ENCODE data around the gene ARID5B. TPM values are rescaled to one million over a fixed set of nuclear protein-coding genes. Genes with fewer than 3 reads are reported as not detected.

The ARID5B gene
- total RNA-seq, 1 experiment from 2014 or later: 0.04 TPM

GRCh38 chr10:62000037-62000603, 98.6 kb downstream of the ARID5B start:
- no CpG with 5 or more reads among the region's 20 CpGs for WGBS (ENCODE audit: extremely low coverage, insufficient read length, low lambda C conversion rate)
- H4K20me1 ChIP-seq (ENCODE audit: control insufficient read depth, insufficient read depth, insufficient read length): no peaks in the 10 kb centered on the region

More at GRCh38 chr10:62000037-62000603, 98.6 kb downstream of the ARID5B start:
- Histone ChIP-seq H2BK12ac (ENCODE audit: insufficient read length, low read depth, low read length) (no peak overlapping the region), H3T11ph (ENCODE audit: low read length) (no peak overlapping the region), H3K9ac (ENCODE audit: extremely low read depth, insufficient read length, low read length) (no peak overlapping the region), H2AK5ac (ENCODE audit: insufficient read length, low read length) (no peak overlapping the region), H2BK20ac (ENCODE audit: low read depth, low read length, poor library complexity, severe bottlenecking) (no peak overlapping the region), H3K9me3 (ENCODE audit: control insufficient read depth, low read depth, low read length) (no peaks in the 10 kb centered on the region), H4K91ac (ENCODE audit: insufficient read length, low read depth, low read length) (no peak overlapping the region), H2BK120ac (ENCODE audit: low read depth, low read length, poor library complexity, severe bottlenecking) (no peak overlapping the region), H3K4ac (ENCODE audit: low read depth, low read length) (no peak overlapping the region), H3K4me2 (ENCODE audit: insufficient read depth, insufficient read length, low read length) (no peak overlapping the region), H3K14ac (ENCODE audit: insufficient read depth, low read length) (no peak overlapping the region), H4K5ac (ENCODE audit: insufficient read length, low read depth, low read length) (no peak overlapping the region), H3K23ac (ENCODE audit: insufficient read length, low read depth, low read length) (no peak overlapping the region), H3K79me1 (ENCODE audit: insufficient read depth, low read depth, low read length, poor library complexity, severe bottlenecking) (no peaks in the 10 kb centered on the region), H2BK15ac (ENCODE audit: low read depth, low read length) (no peak overlapping the region), H3K27ac (ENCODE audit: insufficient read length, low read depth, low read length) (no peak overlapping the region), H3K4me1 (ENCODE audit: insufficient read depth, low read length) (no peaks in the 10 kb centered on the region; the same call in 1 of the 2 replicates), H3K27me3 (ENCODE audit: insufficient read depth, low read length) (no peaks in the 10 kb centered on the region), H3K56ac (ENCODE audit: insufficient read length, low read depth, low read length) (no peak overlapping the region), H4K8ac (replicated peaks; ENCODE audit: insufficient read length, low read depth, low read length) (no peak overlapping the region), H3K23me2 (ENCODE audit: insufficient read length, low read depth, low read length, poor library complexity, severe bottlenecking) (no peaks in the 10 kb centered on the region), H2AFZ (ENCODE audit: low read length) (no peak overlapping the region), H3K79me2 (ENCODE audit: insufficient read depth, low read length) (no peaks in the 10 kb centered on the region), H2BK5ac (ENCODE audit: insufficient read length, low read length) (no peak overlapping the region), H3K18ac (ENCODE audit: insufficient read length, low read depth, low read length) (no peak overlapping the region)
- no peak for TF ChIP-seq CTCF (conservative IDR thresholded peaks at IDR 0.05)
- Mint-ChIP-seq H3K27ac (no peak overlapping the region), H3K4me1 (0 out of 4 replicates have a peak, but pooled peaks cover 0 to 2% of the 10 kb centered on the region in 2 experiments), H3K27me3 (ENCODE audit: low read depth) (peaks cover 2% of the 10 kb centered on the region), H3K4me3 (no peak overlapping the region), H3K36me3 (ENCODE audit: insufficient read depth in 1 of 3, low read depth in 3 of 3) (no peaks in the 10 kb centered on the region), H3K9me3 (no peaks in the 10 kb centered on the region)
- no peak for DNase-seq
